ENCODE results near the gene MDP1.

Gene MDP1

GRCh38 chr14:24179961-24180796 lies 35.7 kb downstream of the MDP1 start:
- FAIRE-seq = no peak

- FAIRE-seq = no peak
Observed at GRCh38 chr14:24179294-24179960, 36.4 kb downstream of the MDP1 start.

- FAIRE-seq = no peak
Observed at GRCh38 chr14:24178399-24179178, 37.3 kb downstream of the MDP1 start.

- FAIRE-seq = no peak
Observed at GRCh38 chr14:24177891-24178290, 38.0 kb downstream of the MDP1 start.

- no peak for FAIRE-seq
Observed at GRCh38 chr14:24177041-24177825, 38.6 kb downstream of the MDP1 start.

GRCh38 chr14:24176599-24176998 lies 39.3 kb downstream of the MDP1 start:
- no peak for FAIRE-seq

GRCh38 chr14:24172871-24173281 lies 43.0 kb downstream of the MDP1 start:
- no peak for FAIRE-seq

- no peak for FAIRE-seq
Observed at GRCh38 chr14:24172261-24172860, 43.5 kb downstream of the MDP1 start.

- FAIRE-seq = peak; percentile 77
Observed at GRCh38 chr14:24171422-24172260, 44.2 kb downstream of the MDP1 start, which contains the start of gene REC8. Gene REC8, plus strand, starts transcription at chr14:24172080. Its CDS starts 473 bp downstream, at chr14:24172553.

- no peak for FAIRE-seq
Observed at GRCh38 chr14:24167469-24168114, 48.3 kb downstream of the MDP1 start.

GRCh38 chr14:24165785-24166184 lies 50.1 kb downstream of the MDP1 start:
- no peak for FAIRE-seq

GRCh38 chr14:24164518-24164991 lies 51.3 kb downstream of the MDP1 start:
- no peak for FAIRE-seq

Data from endometrium (tissue), 2 donors.